Ishikawa (cell line): ENCODE data around the gene APBB2.

Source experiments
- EP300 ChIP-seq: IDR thresholded peaks from 2 replicates; pipeline ENCODE4 v1.6.1; 2012; ENCODE audit warnings: borderline replicate concordance
- TAF1 ChIP-seq: IDR thresholded peaks from 2 replicates; pipeline ENCODE4 v1.6.1; 2012; ENCODE audit warnings: low read depth, mild to moderate bottlenecking
- TEAD4 ChIP-seq: IDR thresholded peaks from 2 replicates; pipeline ENCODE4 v1.6.1; 2012
- YY1 ChIP-seq: IDR thresholded peaks from 2 replicates; pipeline ENCODE4 v1.6.1; 2012; ENCODE audit warnings: low read depth
- ZBTB7A ChIP-seq: IDR thresholded peaks from 2 replicates; pipeline ENCODE4 v1.6.1; 2012; ENCODE audit warnings: low read depth
- TF ChIP-seq, protein P1 (sequence below): IDR thresholded peaks from 2 replicates; pipeline ENCODE4 v1.6.1; 2012; ENCODE audit warnings: low read depth, mild to moderate bottlenecking

DNA sequence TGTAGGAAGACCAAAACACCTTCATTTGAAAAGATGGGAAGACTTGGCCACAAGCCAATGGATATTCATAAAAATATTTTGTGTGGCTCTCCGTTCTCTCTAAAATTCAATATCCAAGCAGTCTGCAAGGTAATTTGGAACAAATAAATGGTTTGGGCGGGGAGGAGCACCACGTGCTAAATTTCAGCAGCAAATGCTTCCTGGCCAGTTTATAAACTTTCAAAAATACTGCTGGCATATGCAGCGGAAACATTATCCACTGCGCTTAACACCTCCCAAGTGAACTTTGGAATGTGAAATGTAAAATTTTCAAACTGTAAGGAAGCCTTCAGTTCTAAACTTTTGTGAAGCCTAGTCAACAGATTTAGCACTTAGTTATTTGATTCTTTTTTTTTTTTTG is 273.6 kb downstream of the APBB2 start:
- TF ChIP-seq ZBTB7A (no peak), TAF1 (no peak), EP300 (no peak), TEAD4 (no peak), YY1 (no peak)
- TF ChIP-seq, protein P1, sequence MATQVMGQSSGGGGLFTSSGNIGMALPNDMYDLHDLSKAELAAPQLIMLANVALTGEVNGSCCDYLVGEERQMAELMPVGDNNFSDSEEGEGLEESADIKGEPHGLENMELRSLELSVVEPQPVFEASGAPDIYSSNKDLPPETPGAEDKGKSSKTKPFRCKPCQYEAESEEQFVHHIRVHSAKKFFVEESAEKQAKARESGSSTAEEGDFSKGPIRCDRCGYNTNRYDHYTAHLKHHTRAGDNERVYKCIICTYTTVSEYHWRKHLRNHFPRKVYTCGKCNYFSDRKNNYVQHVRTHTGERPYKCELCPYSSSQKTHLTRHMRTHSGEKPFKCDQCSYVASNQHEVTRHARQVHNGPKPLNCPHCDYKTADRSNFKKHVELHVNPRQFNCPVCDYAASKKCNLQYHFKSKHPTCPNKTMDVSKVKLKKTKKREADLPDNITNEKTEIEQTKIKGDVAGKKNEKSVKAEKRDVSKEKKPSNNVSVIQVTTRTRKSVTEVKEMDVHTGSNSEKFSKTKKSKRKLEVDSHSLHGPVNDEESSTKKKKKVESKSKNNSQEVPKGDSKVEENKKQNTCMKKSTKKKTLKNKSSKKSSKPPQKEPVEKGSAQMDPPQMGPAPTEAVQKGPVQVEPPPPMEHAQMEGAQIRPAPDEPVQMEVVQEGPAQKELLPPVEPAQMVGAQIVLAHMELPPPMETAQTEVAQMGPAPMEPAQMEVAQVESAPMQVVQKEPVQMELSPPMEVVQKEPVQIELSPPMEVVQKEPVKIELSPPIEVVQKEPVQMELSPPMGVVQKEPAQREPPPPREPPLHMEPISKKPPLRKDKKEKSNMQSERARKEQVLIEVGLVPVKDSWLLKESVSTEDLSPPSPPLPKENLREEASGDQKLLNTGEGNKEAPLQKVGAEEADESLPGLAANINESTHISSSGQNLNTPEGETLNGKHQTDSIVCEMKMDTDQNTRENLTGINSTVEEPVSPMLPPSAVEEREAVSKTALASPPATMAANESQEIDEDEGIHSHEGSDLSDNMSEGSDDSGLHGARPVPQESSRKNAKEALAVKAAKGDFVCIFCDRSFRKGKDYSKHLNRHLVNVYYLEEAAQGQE, result no peak
